GM21515 (cell line): ENCODE results near the gene CHST5.

Source experiments
- ATAC-seq: cut with Tn5 transposase; IDR thresholded peaks from one replicate; pipeline ENCODE4 v1.9.1; 2021; ENCODE audit not compliant: unreplicated experiment

The CHST5 gene

GRCh38 chr16:75535901-75536300 lies at the start of gene CHST5:
CHST5 (minus strand) TSS chr16:75536108; CDS start chr16:75530384, 5,724 bp downstream.
- no peak for ATAC-seq

- ATAC-seq = no peak
Observed at GRCh38 chr16:75584108-75584507, 48.2 kb upstream of the CHST5 start.

- no peak for ATAC-seq
Observed at GRCh38 chr16:75579281-75579834, 43.5 kb upstream of the CHST5 start.

- no peak for ATAC-seq
Observed at GRCh38 chr16:75578725-75579124, 42.8 kb upstream of the CHST5 start.

GRCh38 chr16:75578212-75578611 lies 42.3 kb upstream of the CHST5 start:
- ATAC-seq = no peak

DNA sequence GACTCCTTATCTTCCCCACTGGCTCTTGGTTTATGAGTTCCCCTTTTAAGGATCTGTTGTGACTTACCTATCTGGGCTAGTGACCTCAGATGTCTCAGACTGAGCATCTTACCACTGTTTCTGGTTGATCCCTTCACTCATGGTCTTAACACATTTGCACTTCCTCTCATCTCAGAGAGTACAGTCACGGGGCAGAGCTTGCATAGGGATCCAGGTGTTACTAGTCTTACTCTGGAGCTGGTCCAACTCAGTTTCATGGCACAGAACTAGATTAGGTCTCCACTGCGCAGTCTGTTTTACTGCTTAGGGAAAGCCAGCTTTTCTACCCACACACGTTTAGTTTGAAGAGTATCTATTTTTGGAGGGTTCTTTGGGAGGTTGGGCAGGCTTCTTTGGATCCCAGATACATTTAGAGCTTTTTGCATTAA lies 40.5 kb upstream of the CHST5 start:
- peak; percentile 53 for ATAC-seq

DNA sequence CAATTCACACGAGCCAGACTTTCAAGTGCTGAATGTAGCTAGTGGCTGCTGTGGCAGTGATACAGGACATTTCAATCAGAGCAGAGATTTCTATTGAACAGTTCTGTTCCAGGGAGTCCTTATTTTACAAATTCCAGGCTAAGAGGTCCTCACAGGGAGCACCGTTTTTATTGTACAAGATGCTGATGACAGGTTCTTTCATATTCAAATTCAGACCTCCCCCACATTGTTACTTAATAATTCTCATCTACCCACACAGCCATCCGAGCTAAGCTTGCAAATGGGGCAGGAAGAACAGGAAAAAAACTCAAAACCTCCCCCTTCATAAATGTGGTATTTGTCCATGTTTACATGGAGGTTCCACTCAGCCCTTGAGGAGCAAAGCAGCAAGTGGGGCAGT lies 40.0 kb upstream of the CHST5 start:
- ATAC-seq = no peak

- no peak for ATAC-seq
Observed at GRCh38 chr16:75573955-75574354, 38.0 kb upstream of the CHST5 start.

GRCh38 chr16:75572864-75573542 lies 37.1 kb upstream of the CHST5 start:
- ATAC-seq = no peak

DNA sequence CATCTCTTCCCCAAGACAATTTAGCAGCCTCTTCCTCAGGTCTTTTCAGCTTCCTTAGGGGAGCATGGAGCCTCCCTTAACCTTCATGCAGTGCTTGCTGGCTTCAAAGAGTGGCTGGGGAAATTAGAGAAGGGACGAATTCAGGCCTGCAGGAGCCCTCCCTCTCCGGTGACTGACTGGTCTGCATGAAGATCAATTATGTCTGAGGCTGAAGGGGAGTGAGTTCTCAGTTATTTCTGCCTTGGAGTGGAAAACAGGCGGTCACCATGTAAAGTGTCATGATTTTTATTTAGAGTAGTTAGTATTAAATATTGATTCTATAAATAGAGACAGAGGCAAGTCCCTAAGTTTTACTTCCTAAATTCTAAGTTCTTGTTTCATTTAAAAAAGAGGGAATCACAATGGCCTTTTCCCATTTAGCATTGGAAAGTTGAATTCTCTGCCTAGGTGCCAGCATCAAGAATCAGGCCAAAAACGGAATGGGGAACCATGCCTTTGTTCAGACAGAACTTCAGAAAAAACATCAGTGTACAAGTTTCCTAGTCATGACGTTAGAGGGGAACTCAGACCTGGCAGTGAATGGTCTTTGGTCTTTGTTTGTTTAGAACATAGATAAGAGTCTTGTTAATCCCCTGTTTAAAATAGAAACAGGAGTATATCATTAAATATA lies 34.6 kb upstream of the CHST5 start:
- no peak for ATAC-seq

DNA sequence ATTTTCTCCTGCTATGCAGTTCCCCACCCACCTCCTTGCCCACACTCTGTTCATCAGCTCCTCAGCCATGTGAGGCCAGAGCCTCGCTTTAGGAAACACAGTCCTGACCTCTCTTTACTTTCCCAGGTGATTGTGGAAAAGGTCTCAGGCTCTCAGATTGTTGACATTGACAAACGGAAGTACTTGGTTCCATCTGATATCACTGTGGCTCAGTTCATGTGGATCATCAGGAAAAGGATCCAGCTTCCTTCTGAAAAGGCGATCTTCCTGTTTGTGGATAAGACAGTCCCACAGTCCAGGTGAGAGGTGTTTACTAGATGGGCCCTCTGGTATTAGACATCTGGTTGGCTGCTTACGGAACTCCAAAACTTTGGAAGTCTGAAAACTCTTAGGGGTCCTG lies 32.0 kb upstream of the CHST5 start:
- no peak for ATAC-seq

DNA sequence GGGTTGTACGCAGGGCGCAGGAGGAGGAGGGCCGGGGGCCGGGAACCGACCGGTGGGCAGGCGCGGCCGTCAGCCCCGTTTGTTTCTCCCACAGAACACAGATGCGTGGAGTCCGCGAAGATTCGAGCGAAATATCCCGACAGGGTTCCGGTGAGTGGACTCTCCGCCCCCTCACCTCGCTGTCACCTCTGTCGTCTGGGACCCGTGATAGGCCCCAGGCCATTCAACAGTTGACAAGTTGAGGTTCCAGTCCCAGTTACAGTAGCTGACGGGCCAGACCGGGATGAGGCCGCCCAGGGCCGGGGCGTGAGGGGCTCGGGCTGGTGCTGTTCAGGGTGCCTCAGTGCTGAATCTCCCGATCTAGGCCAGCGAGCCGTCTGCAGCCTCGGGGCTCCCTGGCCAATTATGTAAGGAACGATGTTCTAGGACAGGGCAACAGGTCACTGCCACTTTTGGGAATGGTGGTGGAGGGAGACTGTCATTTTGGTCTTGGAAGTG lies 30.9 kb upstream of the CHST5 start:
- ATAC-seq = no peak

- ATAC-seq = peak; percentile 62
Observed at GRCh38 chr16:75566040-75566757, 30.3 kb upstream of the CHST5 start, which contains the start of gene GABARAPL2. GABARAPL2 (plus strand) TSS chr16:75566379; CDS start chr16:75566487, 108 bp downstream.

DNA sequence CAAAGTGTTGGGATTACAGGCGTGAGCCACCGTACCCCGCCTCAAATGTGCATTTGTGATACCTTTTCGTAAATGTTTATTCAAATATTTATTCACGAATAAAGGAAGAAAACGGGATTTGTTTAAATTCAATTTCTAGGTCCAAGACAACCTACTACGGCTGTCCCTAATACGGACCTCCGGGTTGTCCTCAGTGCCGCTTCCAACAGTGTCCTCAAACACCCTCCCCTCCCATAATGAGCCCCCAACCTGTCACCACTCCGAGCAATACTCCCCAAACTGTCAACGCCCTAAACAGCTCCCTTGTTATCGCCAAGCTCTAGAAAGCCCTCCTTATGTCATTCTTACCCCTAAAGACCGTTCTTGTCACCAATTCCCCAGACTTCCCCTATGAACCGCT lies 29.7 kb upstream of the CHST5 start:
- ATAC-seq = peak; percentile 5

GRCh38 chr16:75559564-75560372 lies 23.9 kb upstream of the CHST5 start:
- ATAC-seq = no peak

DNA sequence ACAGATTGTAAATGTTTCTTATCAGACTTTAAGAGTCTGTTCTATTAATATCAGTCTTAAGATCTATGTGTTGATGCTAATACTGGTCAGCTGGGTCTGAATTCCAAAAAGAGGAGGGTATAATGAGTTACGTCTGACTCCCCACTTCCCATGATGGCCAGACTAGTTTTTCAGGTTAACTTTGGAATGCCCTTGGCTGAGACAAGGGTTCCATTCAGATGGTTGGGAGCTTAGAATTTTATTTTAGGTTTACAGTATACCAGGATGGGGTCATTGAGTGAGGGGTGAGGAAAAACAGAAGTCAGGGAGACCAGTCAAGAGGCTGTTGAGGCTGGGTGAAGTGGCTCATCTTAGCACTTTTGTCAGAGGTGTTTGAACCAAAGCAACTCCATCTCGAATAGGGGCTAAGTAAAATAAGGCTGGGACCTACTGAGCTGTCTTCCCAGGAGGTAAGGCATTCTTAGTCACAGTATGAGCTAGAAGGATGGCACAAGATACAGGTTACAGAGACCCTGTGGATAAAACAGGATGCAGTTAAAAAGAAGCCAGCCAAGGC lies 23.0 kb upstream of the CHST5 start:
- ATAC-seq = no peak

DNA sequence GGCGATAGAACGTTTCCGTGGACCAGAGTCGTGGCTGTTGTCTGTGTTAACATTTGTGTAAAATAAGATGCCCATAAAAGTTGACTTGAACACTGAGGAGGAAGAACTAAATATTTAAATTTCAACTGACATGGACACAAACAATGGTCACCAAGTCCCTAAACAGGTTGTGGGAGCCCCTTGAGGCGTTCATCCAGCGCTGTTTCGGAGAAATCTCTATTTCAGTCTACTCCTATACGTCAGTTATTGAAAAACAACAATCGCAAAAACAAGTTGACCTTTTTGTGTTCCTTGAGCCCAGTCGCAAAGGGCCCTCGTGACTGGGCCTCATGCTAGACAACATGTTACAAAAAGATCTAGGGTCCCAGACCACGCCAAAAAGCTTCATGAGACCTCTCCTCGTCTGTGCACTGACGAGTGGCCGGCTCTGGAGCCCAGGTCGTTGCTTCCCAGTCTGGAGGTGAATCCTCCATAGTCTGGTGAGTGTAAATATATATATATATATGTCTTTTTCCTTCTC lies 20.6 kb upstream of the CHST5 start:
- no peak for ATAC-seq

DNA sequence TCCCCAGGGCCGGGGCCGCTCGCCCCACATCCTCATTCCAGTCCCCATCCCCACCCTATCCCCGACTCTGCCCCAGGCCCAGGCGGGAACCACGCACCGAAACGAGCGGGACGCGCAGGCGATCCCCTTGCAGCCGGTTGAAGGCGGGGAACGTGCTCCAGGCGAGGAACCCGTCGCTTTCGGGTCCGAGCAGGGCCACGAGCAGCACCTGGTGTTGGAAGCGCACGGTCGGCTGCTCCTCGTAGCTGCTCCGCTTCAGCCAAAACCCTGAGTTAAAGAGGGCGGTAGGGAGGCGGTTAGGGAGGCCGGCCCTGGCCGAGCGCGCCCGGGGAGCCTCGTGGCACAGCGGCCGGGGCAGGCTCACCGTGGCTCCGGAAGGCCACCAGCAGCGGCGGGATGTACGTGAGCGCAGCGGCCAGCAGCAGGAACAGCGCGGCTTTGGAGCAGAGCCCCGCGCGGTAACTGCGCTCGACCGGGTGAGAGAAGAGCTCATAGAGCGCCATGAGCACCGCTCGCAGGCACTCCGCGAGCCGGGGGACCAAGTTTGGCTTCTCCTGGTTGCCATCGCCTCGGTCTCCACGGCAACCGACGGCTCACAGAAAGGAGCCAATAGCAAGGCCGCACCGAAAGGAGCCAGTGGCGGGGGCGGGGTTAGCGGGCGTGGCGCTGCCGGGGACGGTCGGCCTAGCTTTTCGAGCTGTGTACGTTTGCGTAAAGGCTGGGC lies 20.0 kb upstream of the CHST5 start, which contains the start of gene TMEM231:
Gene TMEM231, minus strand, starts transcription at position 546 of the 724 bp plus-strand sequence. Its CDS starts 43 bp downstream, at position 503.
- ATAC-seq = peak; percentile 98

DNA sequence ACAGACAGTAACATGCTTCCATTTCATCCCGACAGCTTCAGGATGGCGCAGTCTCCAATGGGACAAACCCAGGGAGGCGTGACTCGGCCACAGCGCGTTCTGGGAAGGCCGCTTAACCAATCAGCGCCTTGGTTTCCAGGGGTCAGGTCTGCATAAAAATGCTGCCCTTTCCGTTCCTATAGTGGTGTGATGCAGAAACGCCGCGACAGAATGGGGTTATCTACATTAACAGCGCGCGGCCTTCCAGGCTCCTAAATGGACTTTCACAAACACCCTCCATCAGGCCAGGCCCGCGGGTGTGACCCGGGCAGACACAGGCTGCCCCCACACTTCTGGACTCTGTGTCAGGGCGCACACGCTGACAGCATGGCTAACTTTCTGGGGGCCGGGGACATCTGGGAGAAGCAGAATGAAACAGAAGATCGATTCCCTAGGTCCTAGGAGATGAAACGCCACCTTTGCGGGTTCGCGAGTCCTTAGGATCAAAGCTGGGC lies 19.4 kb upstream of the CHST5 start:
- peak; percentile 31 for ATAC-seq
